GM12801 (cell line): ENCODE data around the gene ACAP2.

ENCODE experiments used
- TF ChIP-seq, protein P1 (sequence below): IDR thresholded peaks from one replicate; pipeline ENCODE4 v1.5.1; 2011; ENCODE audit warnings: control low read depth; ENCODE audit not compliant: insufficient read length; ENCODE audit errors: extremely low read depth

ACAP2 gene

DNA sequence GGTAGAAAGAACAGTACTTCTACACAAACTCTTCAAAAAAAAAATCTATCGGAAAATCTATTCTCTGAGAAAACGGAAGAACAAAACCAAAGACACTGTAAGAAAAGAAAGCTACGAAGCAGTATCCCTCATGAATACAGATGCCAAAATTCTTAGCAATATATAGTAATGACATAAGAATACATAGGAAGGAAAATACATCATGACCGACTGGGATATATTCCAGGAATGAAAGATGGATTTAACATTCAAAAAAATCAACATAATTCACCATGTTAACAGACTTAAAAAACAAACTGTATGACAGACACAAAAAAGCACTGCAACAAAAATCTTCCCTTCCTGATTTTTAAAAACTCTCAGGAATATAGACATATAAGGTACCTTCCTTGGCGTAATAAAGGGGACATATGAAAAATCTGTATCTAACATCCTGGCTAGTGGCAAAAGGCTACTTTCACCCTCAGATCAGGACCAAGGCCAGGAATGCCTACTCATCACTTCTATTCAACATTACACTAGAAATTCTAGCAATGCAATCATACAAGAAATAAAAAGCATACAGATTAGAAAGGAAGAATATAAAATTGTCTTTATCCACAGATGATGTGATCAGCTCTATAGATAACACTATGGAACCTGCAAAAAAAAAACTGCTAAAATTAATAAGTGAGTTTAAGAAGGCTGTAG is 94.2 kb downstream of the ACAP2 start:
- TF ChIP-seq, protein P1, sequence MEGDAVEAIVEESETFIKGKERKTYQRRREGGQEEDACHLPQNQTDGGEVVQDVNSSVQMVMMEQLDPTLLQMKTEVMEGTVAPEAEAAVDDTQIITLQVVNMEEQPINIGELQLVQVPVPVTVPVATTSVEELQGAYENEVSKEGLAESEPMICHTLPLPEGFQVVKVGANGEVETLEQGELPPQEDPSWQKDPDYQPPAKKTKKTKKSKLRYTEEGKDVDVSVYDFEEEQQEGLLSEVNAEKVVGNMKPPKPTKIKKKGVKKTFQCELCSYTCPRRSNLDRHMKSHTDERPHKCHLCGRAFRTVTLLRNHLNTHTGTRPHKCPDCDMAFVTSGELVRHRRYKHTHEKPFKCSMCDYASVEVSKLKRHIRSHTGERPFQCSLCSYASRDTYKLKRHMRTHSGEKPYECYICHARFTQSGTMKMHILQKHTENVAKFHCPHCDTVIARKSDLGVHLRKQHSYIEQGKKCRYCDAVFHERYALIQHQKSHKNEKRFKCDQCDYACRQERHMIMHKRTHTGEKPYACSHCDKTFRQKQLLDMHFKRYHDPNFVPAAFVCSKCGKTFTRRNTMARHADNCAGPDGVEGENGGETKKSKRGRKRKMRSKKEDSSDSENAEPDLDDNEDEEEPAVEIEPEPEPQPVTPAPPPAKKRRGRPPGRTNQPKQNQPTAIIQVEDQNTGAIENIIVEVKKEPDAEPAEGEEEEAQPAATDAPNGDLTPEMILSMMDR, result no peak

DNA sequence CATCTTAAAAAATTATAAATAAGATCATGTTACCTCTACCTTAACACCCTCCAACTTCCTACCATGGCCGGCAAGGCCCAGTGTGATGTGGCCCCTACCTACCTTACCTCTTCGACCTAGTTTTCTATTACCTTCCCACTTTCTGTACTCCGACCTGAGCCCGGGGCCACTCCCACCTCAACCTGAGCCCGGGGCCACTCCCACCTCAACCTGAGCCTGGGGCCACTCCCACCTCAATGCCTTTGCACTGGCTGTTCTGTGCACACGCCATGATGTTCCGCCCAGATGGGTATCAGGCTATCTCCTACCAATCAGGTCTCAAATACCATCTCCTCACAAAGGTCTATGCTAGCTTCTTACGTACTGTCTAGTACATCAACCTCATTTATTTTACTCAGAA is 105.1 kb downstream of the ACAP2 start:
- TF ChIP-seq, protein P1, result no peak

DNA sequence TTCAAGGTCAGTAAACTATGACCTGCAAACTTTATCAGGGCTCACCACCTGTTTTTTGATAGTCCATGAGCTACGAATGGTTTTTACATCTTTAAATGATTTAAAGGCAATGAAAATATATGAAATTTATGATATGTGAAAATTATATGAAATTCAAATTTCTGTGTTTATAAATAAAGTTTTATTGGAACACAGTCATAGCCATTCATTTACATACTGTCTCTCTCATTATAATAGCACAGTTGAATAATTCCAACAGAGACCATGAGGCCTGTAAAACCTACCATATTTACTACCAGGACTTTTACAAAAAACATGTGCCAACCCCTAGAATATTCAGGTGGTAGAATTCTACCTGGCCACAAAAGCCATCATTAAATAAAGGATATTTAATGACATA is 107.9 kb downstream of the ACAP2 start:
- TF ChIP-seq, protein P1, result no peak

DNA sequence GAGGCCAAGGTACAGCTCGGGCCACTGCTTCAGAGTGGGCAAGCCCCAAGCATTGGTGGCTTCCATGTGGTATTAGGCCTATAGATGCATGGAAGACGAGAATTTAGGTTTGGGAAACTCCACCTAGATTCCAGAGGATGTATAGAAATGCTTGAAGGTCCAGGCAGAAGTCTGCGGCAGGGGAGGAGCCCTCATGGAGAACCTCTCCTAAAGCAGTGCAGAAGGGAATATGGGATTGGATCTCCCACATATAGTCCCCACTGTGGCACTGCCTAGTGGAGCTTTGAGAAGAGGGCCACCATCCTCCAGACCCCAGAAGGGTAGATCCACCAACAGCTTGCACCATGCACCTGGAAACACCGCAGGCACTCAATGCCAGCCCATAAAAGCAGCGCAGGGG is 123.8 kb downstream of the ACAP2 start:
- TF ChIP-seq, protein P1, result no peak

DNA sequence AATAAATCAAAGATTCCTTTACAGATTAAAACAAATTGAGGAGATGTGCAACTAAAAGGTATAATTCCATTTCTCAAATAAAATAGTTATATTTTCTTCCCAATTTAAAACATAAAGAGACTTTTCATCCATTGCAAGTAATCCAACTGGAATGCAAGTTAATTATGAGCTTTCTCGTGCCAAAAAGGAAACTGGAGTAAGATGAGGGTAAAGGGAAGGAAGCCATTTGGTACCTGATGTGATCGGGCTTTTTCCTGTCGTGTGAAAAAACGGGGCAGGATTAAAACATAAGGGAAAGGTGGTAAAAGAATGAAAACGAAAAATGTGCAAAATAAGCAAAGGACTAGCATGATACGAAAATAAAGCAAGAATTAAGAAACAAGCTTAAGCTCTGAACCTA is 130.1 kb downstream of the ACAP2 start:
- TF ChIP-seq, protein P1, result no peak

DNA sequence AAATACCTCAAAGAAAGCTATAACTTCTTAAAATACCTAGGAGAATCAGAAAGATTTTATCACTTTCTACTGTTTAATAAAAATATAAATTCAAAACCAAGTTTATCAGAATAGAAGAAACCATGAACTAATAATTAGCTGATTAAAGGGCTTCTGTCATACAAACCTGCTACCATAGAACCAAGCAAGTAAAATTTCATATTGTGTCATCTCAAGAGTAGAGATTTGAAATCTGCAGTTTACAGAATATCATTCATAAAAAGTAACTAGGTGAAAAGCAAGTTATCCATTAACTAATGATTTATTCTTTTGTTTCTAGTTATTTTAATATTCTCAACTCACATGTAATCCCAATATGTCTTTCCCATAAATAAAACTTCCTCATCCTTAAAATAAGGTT is 135.1 kb downstream of the ACAP2 start:
- TF ChIP-seq, protein P1, result no peak

DNA sequence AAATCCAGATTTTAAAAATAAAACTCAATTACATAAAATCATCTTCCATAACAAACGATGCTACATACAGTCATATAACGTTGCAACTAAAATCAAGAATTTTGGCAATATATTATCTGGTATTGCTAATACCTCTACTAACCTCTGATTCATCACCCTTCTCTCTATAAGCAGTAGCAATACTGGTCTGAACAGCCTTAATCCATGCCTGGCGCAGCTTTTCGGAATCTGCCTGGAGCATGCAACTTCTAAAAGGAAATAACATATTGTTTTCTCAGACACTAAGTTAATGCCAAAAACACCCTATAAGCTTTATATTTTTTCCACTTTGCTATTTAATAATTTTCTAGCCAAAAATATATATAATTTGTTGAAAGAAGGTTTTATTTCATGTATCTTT is 136.5 kb downstream of the ACAP2 start:
- TF ChIP-seq, protein P1, result no peak
